ENCODE measurements around the gene F7. TPM values are rescaled to one million over a fixed set of nuclear protein-coding genes. Genes with fewer than 3 reads are reported as not detected.

F7 gene
- total RNA-seq, 4 donors from 2014 or later = 0.20 to 1.2 TPM; not detected in 2

DNA sequence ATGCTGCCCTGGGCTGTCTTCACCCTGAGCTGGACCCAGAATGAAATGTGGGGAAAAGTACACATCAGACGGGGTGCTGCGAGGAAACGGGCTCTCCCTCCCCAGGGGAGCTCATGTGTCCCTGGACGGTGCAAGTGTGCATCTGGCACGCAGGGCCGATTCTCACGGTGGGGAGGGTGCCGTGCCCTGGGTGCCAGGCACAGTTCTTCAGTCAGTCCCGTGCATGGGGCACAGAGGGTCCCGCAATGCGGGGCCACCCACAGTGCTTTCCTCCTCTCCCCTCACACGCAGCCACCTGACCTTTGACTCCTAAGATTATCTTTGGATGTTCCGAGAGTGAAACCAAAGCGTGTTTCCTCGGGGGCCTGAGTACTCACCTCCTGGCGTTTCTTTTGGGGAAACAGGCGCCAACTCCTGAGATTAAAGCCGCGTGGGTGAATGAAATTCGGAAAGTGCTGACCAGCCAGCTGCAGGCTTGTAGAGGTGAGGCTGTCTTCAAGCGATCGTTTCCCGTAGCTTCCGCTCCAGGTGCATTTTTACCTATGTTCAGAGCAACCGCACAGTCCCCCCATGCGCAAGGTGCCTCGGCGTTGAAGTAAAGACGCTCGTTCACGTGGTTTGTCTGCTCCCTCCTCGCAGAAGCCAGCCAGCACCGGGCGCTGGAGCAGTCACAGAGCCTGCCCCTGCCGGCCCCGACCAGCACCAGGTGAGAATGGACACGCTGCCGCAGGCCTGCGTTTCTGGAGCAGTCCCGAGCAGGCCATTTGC is 17.5 kb upstream of the F7 start:
- H3K9me3 ChIP-seq = no peaks in the 10 kb centered on the region
- ATAC-seq (no peak), DNase-seq (no peak)
- no peak for TF ChIP-seq POLR2A (IDR thresholded peaks at IDR 0.05)
- TF ChIP-seq, protein P1, sequence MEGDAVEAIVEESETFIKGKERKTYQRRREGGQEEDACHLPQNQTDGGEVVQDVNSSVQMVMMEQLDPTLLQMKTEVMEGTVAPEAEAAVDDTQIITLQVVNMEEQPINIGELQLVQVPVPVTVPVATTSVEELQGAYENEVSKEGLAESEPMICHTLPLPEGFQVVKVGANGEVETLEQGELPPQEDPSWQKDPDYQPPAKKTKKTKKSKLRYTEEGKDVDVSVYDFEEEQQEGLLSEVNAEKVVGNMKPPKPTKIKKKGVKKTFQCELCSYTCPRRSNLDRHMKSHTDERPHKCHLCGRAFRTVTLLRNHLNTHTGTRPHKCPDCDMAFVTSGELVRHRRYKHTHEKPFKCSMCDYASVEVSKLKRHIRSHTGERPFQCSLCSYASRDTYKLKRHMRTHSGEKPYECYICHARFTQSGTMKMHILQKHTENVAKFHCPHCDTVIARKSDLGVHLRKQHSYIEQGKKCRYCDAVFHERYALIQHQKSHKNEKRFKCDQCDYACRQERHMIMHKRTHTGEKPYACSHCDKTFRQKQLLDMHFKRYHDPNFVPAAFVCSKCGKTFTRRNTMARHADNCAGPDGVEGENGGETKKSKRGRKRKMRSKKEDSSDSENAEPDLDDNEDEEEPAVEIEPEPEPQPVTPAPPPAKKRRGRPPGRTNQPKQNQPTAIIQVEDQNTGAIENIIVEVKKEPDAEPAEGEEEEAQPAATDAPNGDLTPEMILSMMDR (IDR thresholded peaks at IDR 0.05 in 4 of 5, conservative IDR thresholded peaks at IDR 0.05 in 1 of 5) = no peak
- in situ Hi-C loops (cut with MboI; ENCODE audit: low sequenced_read_pairs in 4 of 4) (no loop called here), intact Hi-C loops (cut with DNase I; ENCODE audit: low total_unique reads) (no loop called here)
- no peaks in the 10 kb centered on the region for H3K36me3 ChIP-seq
- H3K4me3 ChIP-seq = no peak overlapping the region
- H3K27me3 ChIP-seq = no peaks in the 10 kb centered on the region
- no peak overlapping the region for H3K27ac ChIP-seq
- H3K4me1 ChIP-seq = peaks cover 6 to 8% of the 10 kb centered on the region in 2 donors

- no peak for TF ChIP-seq POLR2A (IDR thresholded peaks at IDR 0.05)
- H3K9me3 ChIP-seq = no peaks in the 10 kb centered on the region
- no peak overlapping the region for H3K4me3 ChIP-seq
- in situ Hi-C loops (cut with MboI; ENCODE audit: low sequenced_read_pairs in 4 of 4) (no loop called here), intact Hi-C loops (cut with DNase I; ENCODE audit: low total_unique reads) (no loop called here)
- no peak overlapping the region for H3K27ac ChIP-seq
- ATAC-seq = no peak
- H3K36me3 ChIP-seq = no peaks in the 10 kb centered on the region
- no peak for DNase-seq
- H3K4me1 ChIP-seq = peaks cover 1 to 2% of the 10 kb centered on the region in 2 donors
- no peaks in the 10 kb centered on the region for H3K27me3 ChIP-seq
These were observed 16.9 kb upstream of the F7 start for GRCh38 chr13:113088691-113089020.

DNA sequence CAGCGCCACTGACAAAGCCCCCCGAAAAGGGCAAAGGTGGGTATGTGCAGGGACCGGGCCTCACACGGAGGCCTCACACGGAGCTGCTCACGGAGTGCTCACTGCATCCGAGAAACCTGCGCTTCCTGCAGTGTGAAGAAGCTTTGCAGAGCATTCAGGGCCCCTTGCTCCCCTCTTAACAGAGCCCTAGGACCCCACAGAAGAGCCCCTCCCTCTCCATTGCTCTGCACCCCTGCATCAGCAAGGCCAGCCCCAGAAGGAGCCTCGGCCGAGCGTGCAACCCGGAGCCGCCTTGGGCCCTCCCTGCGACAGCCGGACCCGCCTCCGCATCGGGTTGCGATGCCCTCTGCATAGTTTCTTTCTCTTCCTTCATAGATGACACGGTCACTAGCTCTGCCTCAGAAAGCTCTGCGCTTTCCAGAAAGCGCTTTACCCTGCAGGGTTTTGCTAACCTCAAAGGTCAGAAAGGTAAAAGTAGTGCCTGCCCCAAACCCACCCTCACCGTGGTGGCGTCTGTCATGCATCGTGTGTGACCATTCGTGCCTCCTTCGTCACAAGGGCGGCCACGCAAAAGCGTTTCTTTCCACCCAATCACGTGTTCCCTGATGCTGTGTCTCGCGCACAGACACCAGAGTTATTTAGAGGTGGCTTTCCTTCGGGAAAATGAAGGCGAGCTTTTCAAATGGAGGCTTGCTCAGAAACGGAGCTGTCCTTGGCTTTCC is 15.7 kb upstream of the F7 start:
- intact Hi-C loops (cut with DNase I; ENCODE audit: low total_unique reads) (no loop called here), in situ Hi-C loops (cut with MboI; ENCODE audit: low sequenced_read_pairs in 4 of 4) (no loop called here)
- no peak overlapping the region for H3K27ac ChIP-seq
- TF ChIP-seq, protein P1 (IDR thresholded peaks at IDR 0.05 in 4 of 5, conservative IDR thresholded peaks at IDR 0.05 in 1 of 5) = no peak
- no peak for TF ChIP-seq POLR2A (IDR thresholded peaks at IDR 0.05)
- no peaks in the 10 kb centered on the region for H3K27me3 ChIP-seq
- no peaks in the 10 kb centered on the region for H3K9me3 ChIP-seq
- ATAC-seq (no peak), DNase-seq (no peak)
- no peak overlapping the region for H3K4me3 ChIP-seq
- H3K4me1 ChIP-seq = no peaks in the 10 kb centered on the region
- H3K36me3 ChIP-seq = no peaks in the 10 kb centered on the region

- DNase-seq (no peak), ATAC-seq (no peak)
- Histone ChIP-seq H3K27me3 (no peaks in the 10 kb centered on the region), H3K4me3 (no peak overlapping the region), H3K27ac (no peak overlapping the region), H3K9me3 (no peaks in the 10 kb centered on the region), H3K36me3 (no peaks in the 10 kb centered on the region), H3K4me1 (no peaks in the 10 kb centered on the region)
- TF ChIP-seq, protein P1 (IDR thresholded peaks at IDR 0.05 in 4 of 5, conservative IDR thresholded peaks at IDR 0.05 in 1 of 5) = no peak
- no peak for TF ChIP-seq POLR2A (IDR thresholded peaks at IDR 0.05)
- intact Hi-C loops (cut with DNase I; ENCODE audit: low total_unique reads) (no loop called here), in situ Hi-C loops (cut with MboI; ENCODE audit: low sequenced_read_pairs in 4 of 4) (no loop called here)
These were observed 15.2 kb upstream of the F7 start for GRCh38 chr13:113090415-113090770.

GRCh38 chr13:113090806-113091205 is 14.8 kb upstream of the F7 start:
- Histone ChIP-seq H3K36me3 (no peaks in the 10 kb centered on the region), H3K27ac (no peak overlapping the region), H3K4me3 (no peak overlapping the region), H3K4me1 (no peaks in the 10 kb centered on the region), H3K9me3 (no peaks in the 10 kb centered on the region), H3K27me3 (no peaks in the 10 kb centered on the region)
- in situ Hi-C loops (cut with MboI; ENCODE audit: low sequenced_read_pairs in 4 of 4) = no loop called here
- no peak for DNase-seq
- intact Hi-C loops (cut with DNase I; ENCODE audit: low total_unique reads) = no loop called here
- ATAC-seq = no peak
- TF ChIP-seq, protein P1 (IDR thresholded peaks at IDR 0.05 in 4 of 5, conservative IDR thresholded peaks at IDR 0.05 in 1 of 5) = no peak
- no peak for TF ChIP-seq POLR2A (IDR thresholded peaks at IDR 0.05)
